Inferior parietal cortex (tissue), 1 donor: ENCODE results near the gene RAB11FIP5.
"Not testable (repeated sequence)": the region's sequence is repeated elsewhere in the genome, so short reads cannot be mapped to it uniquely, and the experiment has no call there.

Experiments
- DNase-seq: peaks from one replicate; pipeline ENCODE4 v3.0.0-alpha.2; 2016; ENCODE audit errors: extremely low spot score

The RAB11FIP5 gene

DNA sequence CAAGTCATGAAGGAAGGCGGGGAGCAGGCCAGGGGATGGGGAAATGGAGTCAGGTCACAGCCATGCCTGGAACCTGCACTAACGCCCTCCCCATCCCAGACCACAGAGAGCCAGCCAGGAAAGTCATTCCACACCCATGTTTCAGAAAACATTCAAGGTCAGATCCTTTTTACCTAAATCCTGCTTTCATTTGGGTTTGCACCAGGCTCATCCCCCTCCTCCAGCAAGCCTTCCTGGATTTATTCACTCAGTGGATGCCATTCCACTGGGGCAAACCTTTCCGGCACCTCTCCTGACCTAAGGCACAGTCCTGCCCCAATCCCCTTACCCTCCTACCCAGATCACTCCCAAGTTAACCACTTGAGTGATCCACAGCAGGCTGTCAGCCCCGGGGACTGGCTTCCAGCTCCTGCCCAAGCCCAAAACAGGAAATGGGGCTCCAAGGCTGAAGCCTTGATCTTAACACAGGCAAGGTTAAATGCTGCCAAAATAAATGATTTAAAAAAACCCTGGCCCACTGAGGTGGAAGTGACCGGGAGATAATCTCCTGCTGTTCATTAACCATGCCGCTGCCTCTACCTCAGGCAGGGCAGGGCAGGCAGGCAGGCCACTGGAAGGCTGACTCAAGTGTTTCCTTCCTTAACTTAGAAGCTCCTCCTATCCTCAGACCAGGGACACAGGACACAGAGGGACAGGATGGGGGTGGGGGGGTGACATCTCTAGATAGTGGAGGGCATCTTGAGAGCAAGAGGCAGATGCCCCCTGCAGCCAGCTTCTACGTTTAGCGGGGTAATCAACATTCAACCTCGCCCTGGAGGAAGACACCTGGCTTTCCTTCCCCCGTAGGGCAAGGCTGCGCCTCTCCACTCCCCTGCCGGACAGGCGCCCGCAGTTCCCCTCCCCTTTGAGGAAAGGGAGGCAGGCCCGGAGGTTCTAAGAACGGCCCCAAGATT, 1.4 kb downstream of the RAB11FIP5 start:
- DNase-seq: no peak

DNA sequence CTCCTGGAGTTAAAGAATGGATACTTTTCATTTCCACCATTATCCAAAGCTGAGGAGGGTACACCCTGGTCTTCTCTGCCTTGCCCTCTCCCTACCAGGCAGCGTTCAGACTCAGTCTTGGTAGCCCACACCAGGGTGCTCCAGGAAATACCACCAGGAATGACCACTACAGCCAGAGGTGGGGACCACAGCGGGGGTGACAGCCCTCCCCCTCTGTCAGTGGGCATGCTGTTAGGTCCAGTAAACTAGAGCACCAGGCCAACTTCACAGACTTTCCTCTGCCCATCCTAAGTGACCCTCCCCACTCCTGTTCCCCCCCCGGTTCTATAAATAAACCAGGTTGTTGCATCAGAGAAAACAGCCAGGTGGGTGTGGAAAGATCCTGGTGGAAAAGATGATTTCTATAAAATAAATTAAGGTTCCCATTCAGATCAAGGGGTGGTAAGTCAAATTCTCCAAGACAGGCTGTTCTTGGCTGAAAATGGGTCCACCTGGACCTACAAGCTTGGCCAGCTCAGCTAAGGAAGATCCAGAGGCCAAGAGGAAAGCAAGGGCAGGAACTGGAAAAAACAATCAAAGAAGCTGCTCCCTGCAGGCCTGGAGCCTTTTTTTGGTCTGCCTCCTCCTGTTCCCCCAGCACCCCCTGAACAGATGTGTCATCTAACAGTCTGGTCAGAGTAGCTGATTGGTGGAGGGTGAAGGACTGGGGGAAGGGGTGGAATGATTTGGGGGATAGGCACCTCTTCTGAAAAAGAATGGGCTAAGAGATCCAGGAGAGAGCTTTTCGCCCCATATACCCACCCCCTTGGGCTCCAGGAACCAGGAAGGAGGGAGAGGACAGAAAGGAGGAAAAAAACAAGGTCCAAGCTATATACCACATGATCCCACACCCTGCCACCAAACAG, 2.3 kb downstream of the RAB11FIP5 start:
- no peak for DNase-seq

DNA sequence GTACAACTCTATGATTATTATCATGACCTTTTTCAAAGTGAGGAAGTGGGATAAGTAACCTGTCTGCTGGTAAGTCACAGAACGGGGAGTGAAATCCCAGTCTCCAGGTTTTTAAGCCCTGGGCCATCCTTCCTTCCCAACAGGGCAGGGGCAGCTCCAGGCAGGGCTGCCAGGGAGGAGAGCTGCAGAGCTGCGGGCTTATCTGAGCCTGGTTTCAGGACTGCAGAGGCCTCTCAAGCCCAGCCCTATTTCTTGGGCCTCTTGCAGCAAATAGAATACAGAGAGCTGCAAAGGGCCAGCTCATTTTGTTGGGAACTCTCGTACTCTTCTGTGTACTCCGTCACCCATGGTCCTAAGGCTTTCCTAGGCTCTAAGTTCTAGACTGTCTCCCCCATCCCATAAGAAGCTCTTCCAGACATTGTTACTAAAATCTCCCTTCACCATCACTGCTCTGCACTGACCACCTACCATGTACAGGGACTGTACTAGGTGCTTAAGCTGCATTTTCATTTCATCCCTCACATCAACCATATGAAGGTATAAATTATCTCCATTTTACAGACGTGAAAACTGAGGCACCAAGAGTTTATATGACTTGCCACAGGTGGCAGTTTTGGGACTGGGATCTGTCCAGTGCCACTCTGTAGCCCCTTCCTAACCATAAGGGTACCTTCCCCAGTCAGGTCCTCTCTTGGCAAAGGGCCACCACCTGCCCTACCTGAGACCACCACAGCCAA, 3.1 kb downstream of the RAB11FIP5 start:
- DNase-seq: no peak

DNA sequence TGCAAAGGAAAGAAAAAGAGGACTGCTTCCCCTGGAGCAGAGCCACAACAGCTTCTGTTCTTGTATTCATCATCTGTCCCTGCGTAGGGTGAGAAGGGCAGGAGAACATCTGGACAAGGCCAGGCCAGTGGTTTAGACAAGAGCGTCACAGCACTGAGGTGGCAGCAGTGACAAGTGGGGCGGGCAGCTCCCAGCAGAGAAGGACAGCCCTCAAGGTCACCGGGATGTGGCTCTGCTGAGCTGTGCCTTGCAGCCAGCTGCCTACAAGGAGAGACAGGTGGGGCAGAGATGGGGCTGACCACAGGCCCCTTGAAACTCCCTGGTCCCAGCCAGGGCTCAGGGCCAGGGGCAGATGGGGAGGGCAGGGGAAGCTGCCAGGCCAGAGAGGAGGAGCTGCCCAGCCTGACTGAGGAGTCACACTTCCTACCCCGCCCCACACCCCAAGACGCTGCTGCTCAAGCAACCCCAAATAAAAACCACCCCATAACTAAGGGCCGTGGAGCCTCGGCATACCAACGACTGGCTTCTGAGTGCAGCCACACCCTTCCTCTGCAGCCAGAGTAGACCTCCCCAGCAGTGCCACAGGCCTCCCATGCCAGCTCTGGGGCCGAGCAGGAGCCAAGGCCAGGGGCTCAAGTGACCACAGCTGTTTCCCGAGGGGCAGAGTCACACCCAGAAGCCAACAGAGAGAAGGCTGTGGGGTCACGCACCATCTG, 5.4 kb downstream of the RAB11FIP5 start:
- DNase-seq: no peak

DNA sequence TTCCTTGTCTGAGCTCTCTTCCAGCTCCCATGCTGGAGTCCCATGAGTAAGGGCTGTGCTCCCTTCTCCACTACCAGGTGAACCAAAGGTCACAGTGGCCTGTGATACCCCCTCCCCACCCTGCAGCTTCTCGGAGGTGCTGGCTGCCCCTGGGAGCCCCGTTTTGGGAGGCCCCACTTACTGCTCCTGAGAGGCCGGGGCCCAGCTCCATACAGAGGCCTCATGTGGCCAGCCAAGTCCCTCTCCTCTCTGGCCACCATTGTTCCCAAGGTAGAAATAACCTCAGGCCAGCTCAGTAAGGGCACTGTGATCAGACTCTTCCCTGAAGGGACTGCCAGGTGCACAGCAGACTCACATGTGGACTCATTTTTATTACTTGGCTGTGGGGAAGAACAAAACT, 6.0 kb downstream of the RAB11FIP5 start:
- no peak for DNase-seq

DNA sequence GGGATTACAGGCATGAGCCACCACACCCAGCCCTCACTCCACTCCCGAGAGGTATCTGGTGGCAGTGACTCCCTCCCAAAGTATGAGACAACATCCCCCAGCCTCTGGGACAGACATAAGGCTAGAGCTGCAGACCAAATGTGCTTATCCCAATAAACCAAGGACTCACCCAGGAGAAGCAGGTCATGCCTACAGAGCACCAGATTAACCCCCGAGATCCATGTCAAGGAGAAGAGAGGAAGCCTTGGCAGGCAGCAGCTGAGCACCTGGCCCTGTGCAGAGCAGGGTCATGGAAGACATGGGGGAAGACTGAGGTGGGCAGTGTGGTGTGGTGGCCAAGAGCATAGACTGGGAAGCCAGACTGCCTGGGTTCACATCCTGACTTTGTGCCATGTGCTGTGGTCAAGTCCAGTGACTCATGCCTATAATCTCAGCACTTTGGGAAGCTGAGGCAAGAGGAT, 7.2 kb downstream of the RAB11FIP5 start:
- no peak for DNase-seq

DNA sequence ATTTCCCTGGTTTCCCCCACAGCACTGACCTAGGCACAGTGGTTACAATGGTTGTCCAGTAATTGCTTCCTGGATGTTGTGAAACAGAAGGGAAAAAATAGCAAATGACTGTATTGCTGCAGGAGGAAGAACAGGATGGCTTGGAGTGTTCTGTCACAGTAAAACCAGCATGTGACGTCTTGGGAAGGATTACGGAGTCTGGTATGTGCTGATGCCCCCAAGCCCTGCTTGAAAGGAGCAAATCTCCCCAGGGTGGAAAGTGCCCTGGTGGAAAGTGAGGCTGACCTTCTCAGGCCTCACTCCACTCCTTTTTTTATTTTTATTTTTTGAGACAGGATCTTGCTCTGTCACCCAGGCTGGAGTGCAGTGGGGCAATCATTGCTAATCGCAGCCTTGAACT, 7.8 kb downstream of the RAB11FIP5 start:
- no peak for DNase-seq

DNA sequence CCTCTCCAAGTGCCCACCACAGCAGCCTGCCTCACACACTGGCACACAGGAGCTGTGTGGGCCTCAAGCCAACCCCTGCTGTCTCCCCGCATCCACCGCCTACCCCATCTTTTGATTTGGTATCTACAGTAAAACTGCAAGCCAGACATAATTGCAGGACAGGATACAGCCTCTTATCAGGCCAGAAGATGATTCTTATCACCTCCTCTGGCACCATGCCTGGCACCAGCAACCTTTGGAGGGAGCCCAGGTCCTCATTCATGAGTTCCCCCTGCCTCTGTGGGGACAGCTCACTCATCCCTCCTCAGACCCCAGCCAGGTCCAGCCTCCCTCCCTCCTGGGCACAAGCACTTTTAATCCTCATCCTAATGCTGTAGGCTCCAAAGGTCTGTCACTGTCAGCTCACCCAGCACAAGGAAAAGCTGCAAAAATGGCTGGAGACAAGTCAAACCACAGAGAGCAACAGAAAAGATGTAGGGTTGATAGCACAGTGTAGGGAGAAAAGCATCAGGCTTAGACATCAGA, 9.7 kb downstream of the RAB11FIP5 start:
- DNase-seq: no peak

DNA sequence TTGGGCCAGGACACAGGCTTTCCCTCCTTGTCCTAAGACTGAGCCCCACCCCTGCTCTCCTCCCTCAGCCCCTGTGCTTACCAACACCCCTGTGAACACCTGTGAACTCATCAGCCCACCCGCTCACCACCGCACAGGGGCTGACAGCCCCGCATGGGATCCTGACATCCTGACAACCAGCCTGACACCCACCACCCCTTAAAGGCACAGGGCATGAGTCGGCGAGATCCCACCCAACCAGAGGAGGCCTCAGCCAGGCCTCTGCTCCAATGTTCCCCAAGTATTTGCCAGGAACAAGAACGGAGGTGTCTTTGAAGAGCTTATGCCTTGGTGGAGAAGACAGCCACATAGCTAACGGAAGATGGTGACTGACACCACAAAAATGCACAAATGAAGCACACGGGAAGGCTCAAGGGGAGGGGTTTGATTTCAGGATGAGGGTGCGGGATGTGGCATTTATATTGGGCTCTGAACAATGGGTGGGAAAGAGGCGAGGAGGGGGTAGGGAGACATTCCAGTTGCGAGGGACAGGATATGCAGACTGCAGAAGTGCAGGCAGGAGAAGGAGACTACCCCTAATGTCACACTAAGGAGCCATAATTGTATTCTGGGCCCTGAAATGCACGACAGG, 11.0 kb downstream of the RAB11FIP5 start:
- DNase-seq: no peak

DNA sequence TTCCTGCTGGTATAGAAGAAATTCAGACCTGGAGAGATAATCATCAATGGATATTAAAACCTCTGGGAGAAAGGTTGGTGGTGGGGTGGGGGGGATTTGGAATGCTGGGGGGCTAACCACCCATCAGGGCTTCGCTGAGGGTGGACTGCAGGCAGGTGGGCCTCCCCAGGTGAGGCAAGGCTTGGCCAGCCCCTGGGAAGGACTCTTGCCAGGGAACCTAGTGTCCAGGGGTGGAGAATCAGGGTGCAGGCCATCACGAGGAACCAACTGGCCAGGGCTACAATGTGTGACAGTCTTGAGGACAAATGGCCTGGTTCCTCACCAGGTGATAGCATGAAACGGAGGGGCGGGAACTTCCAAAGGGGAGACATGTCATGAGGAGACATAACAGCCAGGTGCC, 11.8 kb downstream of the RAB11FIP5 start:
- no peak for DNase-seq

DNA sequence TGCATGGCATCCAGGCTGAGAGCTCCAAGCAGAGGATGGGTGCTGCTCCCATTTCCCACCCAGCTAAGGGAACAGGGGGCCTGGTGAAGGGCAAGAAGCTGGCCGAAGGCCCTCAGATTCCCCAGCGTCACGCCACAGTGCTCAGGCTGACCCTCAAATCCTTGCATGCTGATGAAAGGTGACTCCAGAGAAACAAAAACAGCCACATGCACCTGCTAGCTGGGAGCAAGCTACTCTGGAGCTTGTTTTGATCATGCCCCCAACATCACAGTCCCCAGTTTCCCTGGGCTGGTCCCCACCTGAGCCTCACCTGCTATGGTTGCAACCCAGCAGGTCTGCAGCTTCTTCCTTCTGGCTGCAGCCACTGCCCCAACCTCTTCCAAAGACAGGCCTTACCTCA, 13.3 kb downstream of the RAB11FIP5 start:
- DNase-seq: no peak

DNA sequence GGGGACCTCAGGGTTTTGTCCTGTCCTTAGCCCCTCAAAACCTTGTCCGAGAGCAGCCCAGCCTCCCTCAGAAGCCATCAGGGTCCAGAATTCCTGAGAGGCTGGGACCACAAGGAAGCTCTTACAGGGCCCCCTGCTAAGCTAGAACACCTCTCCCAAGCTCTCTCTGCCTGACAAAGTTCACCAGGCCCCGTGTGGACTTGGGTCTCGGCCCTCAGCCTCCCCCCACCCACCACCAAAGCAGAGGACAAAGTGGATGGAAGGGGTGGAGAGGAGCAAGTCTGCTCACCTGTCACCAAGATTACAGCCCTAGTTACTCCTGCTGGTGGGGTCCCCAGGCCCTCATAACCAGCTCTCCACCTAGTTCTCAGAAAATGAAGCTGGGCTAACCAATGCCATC, 16.8 kb downstream of the RAB11FIP5 start:
- no peak for DNase-seq

DNA sequence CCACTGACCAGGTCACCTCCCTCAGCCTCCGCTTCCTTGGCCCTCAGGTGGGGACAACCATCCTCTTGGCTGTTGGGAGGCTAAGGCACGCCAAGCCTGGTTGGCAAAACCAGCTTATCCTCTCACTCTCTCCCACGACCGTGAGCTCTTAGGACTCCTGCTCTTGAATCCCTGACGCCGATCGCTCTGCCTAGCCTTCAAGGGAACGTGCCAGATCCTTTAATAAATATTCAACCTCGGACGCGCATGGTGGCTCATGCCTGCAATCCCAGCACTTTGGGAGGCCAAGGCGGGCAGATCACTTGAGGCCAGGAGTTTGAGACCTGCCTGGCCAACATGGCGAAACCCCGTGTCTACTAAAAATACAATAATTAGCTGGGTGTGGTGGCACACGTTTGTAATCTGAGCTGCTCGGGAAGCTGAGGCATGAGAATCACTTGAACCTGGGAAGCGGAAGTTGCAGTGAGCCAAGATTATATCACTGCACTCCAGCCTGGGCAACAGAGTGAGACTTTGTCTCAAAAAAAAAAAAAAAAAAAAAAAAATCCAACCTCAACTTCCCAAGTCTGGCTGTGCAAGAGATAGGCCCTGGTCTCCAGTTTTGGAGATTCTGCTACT, 19.0 kb downstream of the RAB11FIP5 start:
- not testable (repeated sequence) for DNase-seq

DNA sequence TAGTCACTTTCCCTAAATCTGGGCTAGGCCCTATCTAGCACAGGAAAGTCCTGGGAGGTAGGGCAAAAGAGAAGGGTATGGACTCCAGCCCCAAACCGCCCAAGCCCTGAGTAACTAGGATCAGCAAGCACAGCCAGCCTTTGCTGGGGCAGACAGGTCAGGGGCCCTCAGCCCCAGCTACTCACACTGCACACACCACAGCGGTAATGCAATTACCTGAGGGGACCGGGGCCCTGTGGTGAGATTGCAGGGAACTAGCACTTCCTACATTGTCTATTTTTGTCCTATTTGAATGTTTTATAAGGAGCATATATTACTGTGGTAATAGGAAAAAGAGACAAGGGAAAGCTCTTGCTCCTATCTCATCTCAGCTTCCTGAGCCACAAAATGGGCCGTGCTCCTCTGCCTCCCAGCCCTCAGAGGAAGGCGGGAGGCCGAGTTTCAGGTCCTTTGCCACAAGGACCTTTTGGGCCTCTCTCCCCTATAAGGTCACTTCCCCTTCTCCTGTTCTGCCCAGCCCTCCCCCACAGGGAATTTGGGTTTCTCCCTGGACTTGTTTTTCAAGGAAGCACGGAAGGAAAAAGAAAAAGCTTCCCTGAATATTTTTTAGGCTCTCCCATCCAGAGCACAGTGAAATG, 20.5 kb downstream of the RAB11FIP5 start:
- no peak for DNase-seq

DNA sequence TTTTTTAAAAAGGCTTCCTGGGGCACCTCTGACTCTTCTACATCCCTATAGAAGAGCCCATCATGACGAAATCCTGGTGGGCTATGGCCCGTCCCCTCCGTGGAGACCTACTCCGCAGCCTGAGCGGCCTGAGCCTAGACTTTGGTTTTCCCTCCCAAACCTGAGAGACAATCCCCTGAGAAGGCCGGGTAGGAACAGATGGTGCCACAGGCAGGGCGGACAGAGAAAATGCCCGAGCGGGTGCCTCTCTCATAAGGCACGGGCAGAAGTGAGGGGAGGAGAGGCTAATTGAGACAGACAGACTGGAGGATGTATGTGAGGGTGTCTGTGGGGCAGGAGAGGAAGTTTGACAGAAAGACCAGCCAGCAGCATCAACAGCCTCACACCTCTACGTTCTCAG, 21.1 kb downstream of the RAB11FIP5 start:
- DNase-seq: no peak

DNA sequence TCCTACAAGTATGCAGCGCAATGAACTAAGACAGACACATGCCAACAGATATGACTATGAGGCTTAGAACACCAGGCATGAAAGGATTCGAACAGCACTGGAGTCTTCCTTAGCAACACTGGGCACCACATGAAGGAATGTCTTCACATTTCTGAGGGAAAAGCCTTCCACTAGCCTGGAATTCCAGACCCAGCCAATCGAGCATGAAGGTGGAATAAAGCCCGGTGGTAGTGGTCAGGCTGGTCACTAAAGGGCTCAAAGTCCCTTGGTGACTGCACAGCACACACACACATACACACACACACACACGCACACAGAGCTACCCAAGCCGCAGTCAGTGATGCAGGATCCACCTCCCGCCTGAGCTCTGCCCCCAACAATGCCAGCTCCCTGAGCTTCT, 21.6 kb downstream of the RAB11FIP5 start:
- DNase-seq: no peak

DNA sequence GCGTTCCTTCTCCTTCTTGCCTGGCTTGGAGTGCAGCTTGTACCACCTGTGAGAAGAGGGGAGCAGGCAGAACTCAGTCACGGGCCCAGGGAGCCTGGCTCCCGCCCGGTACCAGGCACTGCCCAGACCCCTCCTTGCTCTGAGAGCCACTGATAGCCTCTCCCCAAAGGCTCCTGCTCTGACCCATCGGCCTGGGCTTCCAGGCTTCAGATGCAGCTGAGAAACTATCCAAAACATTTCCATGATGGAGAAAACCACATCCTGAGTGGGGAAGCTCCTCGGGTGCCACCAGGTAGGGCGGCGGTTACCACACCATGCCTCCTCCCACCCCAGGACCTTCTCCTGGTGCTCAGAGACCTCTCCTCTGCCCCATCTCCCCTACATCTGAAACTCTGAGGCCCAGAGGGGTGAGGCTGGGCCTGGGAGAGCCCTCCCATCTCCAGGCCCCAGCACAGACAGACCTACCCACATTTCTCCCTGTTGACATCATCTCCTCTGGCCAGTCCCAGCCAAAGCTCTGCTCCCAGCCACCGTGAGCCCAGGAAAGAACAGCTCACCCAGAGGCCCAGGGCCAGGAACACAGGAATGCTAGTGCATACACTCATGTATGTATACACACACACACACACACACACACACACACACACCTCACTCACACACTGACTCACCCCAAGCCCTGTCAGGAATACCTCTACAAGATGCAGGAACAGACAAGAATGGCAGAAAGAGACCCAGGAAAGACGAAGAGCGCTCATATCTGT, 23.3 kb downstream of the RAB11FIP5 start:
- DNase-seq: no peak

DNA sequence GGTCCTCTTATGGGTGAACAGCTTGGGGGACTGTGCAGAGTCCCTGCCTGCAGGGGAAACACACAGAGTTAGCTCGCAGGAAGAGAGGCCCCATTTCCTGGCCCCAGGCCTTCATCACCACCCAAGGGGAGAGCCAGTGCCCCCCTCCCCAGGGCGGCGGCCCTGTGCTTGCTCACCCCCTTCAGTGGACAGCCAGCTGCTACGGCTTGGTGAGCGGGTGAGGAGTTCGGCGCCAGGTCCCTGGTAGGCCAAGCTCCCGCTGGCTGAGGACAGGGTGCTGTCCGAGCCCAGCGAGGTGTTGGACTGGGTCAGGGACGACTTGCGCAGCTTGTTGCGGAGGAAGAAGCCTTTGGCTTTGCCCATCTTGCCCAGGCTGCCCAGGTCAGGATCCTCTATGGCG, 24.0 kb downstream of the RAB11FIP5 start:
- DNase-seq: no peak

DNA sequence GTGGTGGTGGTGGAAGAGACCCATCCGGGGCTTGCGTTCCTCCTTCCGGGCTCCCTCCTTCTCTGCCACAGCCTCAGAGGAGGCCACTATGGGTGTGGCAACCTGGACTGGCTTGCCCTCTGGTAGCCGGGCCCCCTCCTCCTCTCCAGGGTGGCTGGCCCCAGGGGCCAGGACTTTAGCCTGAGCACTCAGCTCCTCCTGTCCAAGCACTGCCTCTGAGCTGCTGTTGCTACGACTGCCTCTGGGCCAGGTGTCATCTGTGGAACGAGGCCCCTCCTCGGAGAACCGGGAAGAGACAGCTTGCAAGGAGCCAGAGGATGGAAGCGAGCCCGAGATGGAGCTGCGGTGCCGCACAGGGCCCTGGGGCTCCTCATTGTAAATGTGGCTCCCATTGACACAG, 24.5 kb downstream of the RAB11FIP5 start:
- DNase-seq: no peak
